ES-I3 (cell line): ENCODE measurements around the gene UBE2G1.
A peak's percentile ranks its signal among the peaks of the same experiment; 100 is the strongest.
"Not testable (repeated sequence)": the region's sequence is repeated elsewhere in the genome, so short reads cannot be mapped to it uniquely, and the experiment has no call there.

Source experiments
- H3K36me3 ChIP-seq: 2 replicates; pipeline ENCODE4 v1.6.1; 2013; ENCODE audit warnings: mild to moderate bottlenecking, low read length, control low read depth, moderate library complexity; ENCODE audit not compliant: insufficient read depth
- H3K4me1 ChIP-seq: 2 replicates; pipeline ENCODE4 v1.6.1; 2013; ENCODE audit warnings: mild to moderate bottlenecking, control low read depth, low read length; ENCODE audit not compliant: insufficient read depth
- H3K9ac ChIP-seq: 2 replicates; pipeline ENCODE4 v1.6.1; 2013; ENCODE audit warnings: low read depth, mild to moderate bottlenecking, low read length, moderate library complexity
- H3K9me3 ChIP-seq: 2 replicates; pipeline ENCODE4 v1.6.1; 2013; ENCODE audit warnings: mild to moderate bottlenecking, low read length, moderate library complexity; ENCODE audit not compliant: control insufficient read depth, insufficient read depth

Gene UBE2G1

GRCh38 chr17:4389079-4389478 is 22.6 kb upstream of the UBE2G1 start:
- Histone ChIP-seq H3K4me1 (peaks cover 7% of the 10 kb centered on the region), H3K36me3 (no peaks in the 10 kb centered on the region), H3K9me3 (no peaks in the 10 kb centered on the region), H3K9ac (no peak overlapping the region)

GRCh38 chr17:4387137-4387536 is 20.7 kb upstream of the UBE2G1 start:
- H3K4me1 ChIP-seq = 0 out of 2 replicates have a peak, but pooled peaks cover under 1% of the 10 kb centered on the region
- no peaks in the 10 kb centered on the region for H3K36me3 ChIP-seq
- no peaks in the 10 kb centered on the region for H3K9me3 ChIP-seq
- no peak overlapping the region for H3K9ac ChIP-seq

DNA sequence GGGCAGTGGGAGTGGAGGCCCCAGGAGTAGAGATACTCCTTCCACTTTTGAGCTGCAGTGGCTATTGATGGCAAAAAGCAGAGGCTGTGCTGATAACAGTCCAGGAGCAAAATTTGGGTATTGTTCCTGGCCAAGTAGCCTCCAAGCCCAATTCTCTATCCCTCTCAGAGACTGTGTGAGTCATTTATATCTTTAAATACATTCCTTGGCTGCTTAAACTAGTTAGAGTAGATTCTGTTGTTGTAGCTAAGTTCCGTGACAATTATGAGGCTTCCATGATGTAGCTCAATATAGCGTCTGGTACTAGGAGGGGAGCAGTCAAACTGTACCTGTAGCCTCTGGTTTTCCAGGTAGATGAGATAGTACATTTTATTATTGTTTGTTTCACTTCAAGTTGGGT is 19.9 kb upstream of the UBE2G1 start:
- H3K4me1 ChIP-seq = 0 out of 2 replicates have a peak, but pooled peaks cover 7% of the 10 kb centered on the region
- H3K36me3 ChIP-seq = no peaks in the 10 kb centered on the region
- H3K9ac ChIP-seq = no peak overlapping the region
- H3K9me3 ChIP-seq = no peaks in the 10 kb centered on the region

GRCh38 chr17:4381690-4382671 is 15.5 kb upstream of the UBE2G1 start:
- no peaks in the 10 kb centered on the region for H3K36me3 ChIP-seq
- no peaks in the 10 kb centered on the region for H3K9me3 ChIP-seq
- H3K4me1 ChIP-seq = 0 out of 2 replicates have a peak, but pooled peaks cover 7% of the 10 kb centered on the region
- H3K9ac ChIP-seq = no peak overlapping the region

DNA sequence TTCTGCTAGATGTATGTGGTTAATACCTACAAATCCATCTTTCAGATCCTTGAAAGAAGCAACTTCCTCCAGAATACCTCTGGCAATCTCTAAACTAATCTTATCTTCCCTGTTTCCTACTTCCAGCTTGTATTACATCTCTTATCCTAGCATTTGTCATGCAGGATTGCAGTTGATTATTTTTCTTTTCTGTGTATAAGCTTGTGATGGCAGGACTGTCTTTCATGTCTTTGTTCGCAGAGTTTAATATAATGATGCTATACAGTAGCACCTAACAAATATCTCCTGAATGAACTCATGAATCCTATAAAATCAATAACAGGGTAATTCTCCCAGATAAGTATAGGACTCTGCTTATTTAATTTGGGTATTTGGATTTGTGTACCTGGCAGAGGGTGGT is 12.2 kb upstream of the UBE2G1 start:
- Histone ChIP-seq H3K4me1 (0 out of 2 replicates have a peak, but pooled peaks cover 7% of the 10 kb centered on the region), H3K9ac (no peak overlapping the region), H3K9me3 (no peaks in the 10 kb centered on the region)

DNA sequence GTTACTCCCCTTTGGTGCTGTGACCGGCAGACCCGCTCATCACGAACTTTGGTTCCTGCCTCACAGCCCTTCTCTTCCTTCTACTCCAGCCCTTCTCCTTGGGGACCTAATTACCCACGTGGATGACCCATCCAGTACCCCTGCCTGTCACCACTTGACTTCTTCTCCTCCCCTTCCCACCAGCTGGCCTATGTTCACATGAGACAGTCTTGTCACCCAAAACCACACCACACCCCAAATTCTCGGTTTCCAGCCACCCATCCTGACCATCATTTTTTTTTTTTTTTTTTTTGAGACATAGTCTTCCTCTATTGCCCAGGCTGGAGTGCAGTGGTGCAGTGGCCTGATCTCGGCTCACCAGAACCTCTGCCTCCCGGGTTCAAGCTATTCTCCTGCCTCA is 10.8 kb upstream of the UBE2G1 start:
- H3K36me3 ChIP-seq, H3K9me3 ChIP-seq, H3K4me1 ChIP-seq, H3K9ac ChIP-seq: not testable (repeated sequence)

More for the DNA sequence above, 12.2 kb upstream of the UBE2G1 start:
- no peaks in the 10 kb centered on the region for H3K36me3 ChIP-seq

GRCh38 chr17:4375796-4376440 is 9.4 kb upstream of the UBE2G1 start:
- H3K4me1 ChIP-seq, H3K9ac ChIP-seq: not testable (repeated sequence)

GRCh38 chr17:4375039-4375748 is 8.7 kb upstream of the UBE2G1 start:
- Histone ChIP-seq H3K4me1 (no peaks in the 10 kb centered on the region), H3K36me3 (no peaks in the 10 kb centered on the region), H3K9me3 (no peaks in the 10 kb centered on the region), H3K9ac (no peak overlapping the region)

More at GRCh38 chr17:4375796-4376440, 9.4 kb upstream of the UBE2G1 start:
- not testable (repeated sequence) for H3K9me3 ChIP-seq, H3K36me3 ChIP-seq

GRCh38 chr17:4369557-4370230 is 3.2 kb upstream of the UBE2G1 start:
- no peaks in the 10 kb centered on the region for H3K36me3 ChIP-seq
- H3K9me3 ChIP-seq = no peaks in the 10 kb centered on the region
- H3K4me1 ChIP-seq = 0 out of 2 replicates have a peak, but pooled peaks cover 6% of the 10 kb centered on the region
- no peak overlapping the region for H3K9ac ChIP-seq

- Histone ChIP-seq H3K9me3 (no peaks in the 10 kb centered on the region), H3K4me1 (0 out of 2 replicates have a peak, but pooled peaks cover 6% of the 10 kb centered on the region), H3K36me3 (no peaks in the 10 kb centered on the region), H3K9ac (no peak overlapping the region)
Observed at GRCh38 chr17:4368341-4368740, 1.9 kb upstream of the UBE2G1 start.

DNA sequence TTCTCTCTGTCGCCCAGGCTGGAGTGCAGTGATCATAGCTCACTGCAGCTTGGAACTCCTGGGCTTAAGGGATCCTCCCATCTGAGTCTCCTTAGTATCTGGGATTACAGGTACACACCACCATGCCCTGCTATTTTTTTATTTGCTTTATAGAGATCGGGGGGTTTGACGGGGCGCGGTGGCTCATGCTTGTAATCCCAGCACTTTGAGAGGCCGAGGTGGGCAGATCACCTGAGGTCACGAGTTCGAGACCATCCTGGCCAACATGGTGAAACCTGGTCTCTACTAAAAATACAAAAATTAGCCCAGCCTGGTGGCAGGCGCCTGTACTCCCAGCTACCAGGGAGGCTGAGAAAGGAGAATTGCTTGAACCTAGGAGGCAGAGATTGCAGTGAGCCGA is 702 bp upstream of the UBE2G1 start:
- H3K4me1 ChIP-seq, H3K9me3 ChIP-seq, H3K36me3 ChIP-seq: not testable (repeated sequence)
- peak overlapping the region; percentile 39; the same call in 1 of the 2 replicates for H3K9ac ChIP-seq

- Histone ChIP-seq H3K9me3 (no peaks in the 10 kb centered on the region), H3K4me1 (0 out of 2 replicates have a peak, but pooled peaks cover 6% of the 10 kb centered on the region), H3K9ac (peak overlapping the region; percentile 97), H3K36me3 (no peaks in the 10 kb centered on the region)
Observed at GRCh38 chr17:4365628-4366326, 698 bp downstream of the UBE2G1 start.

DNA sequence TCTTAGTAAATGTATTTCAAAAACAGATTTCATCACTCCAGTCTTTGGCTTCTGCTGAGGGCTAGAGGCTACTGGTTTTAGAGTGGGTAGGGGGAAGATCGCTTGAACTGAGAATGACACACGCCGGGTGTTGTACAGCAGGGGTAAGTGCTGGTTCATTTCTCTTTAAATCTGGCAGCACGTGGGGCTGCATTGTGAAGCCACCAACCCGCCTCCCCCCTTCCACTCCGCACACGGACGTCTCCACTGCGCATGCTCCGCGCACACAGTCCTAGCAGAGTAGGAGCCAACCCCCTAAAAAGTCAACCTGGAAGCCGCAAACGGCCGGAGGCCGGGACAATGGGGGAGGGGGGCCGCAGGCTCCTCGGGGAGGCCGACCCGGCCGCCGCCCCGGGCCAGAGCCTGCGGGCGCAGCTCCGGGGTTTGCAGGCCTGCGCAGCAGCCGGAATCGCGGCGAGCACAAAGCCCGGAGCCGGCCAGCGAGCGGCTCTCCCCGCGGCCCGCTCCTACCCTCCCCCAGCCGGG is 1.3 kb downstream of the UBE2G1 start:
- H3K9ac ChIP-seq = peak overlapping the region; percentile 97
- H3K36me3 ChIP-seq = no peaks in the 10 kb centered on the region
- H3K9me3 ChIP-seq = no peaks in the 10 kb centered on the region
- 0 out of 2 replicates have a peak, but pooled peaks cover 6% of the 10 kb centered on the region for H3K4me1 ChIP-seq
